H1 (cell line): ENCODE measurements around the gene ZNF530. TPM values are rescaled to one million over a fixed set of nuclear protein-coding genes. Genes with fewer than 3 reads are reported as not detected.

Source experiments
- CTCF ChIA-PET: fragments of 300-600 bp; sonication (Branson Sonifier 250); formaldehyde crosslinking; loops from one replicate; lab custom pipeline; 2021; ENCODE audit not compliant: partially characterized antibody; lab: Charles Lee
- POLR2A ChIA-PET: fragments of 300-600 bp; sonication (Branson Sonifier 250); formaldehyde crosslinking; loops from one replicate; lab custom pipeline; 2021; ENCODE audit warnings: inconsistent platforms; ENCODE audit not compliant: partially characterized antibody; lab: Charles Lee
- DNase-seq, 2 experiments: peaks; one replicate each; pipeline versions ENCODE4 v3.0.0 to v3.0.0-alpha.2; 2010 to 2022; ENCODE audit warnings: low spot score in 2 of 2, low read depth in 1 of 2, mixed read lengths in 1 of 2
- FAIRE-seq: peaks from 2 replicates; lab custom pipeline; 2011; peaks lifted over from hg19 to GRCh38; lab: Jason Lieb, UNC
- H2AFZ ChIP-seq: 2 replicates; pipeline ENCODE4 v1.8.1; 2012; ENCODE audit warnings: low read length, inconsistent platforms
- H2AK5ac ChIP-seq: 2 replicates; pipeline ENCODE4 v1.6.1; 2013; ENCODE audit warnings: low read depth, low read length
- H2BK120ac ChIP-seq: replicated peaks from 2 replicates; pipeline ENCODE3; 2013; ENCODE audit warnings: low read depth, low read length, inconsistent platforms
- H2BK12ac ChIP-seq: 2 replicates; pipeline ENCODE4 v1.6.1; 2013; ENCODE audit warnings: low read depth, low read length
- H2BK15ac ChIP-seq: 2 replicates; pipeline ENCODE4 v1.6.1; 2013; ENCODE audit warnings: low read length
- H2BK20ac ChIP-seq: 2 replicates; pipeline ENCODE4 v1.6.1; 2013; ENCODE audit warnings: low read length
- H2BK5ac ChIP-seq: 2 replicates; pipeline ENCODE4 v1.6.1; 2013; ENCODE audit warnings: low read depth, low read length
- H3K14ac ChIP-seq: 2 replicates; pipeline ENCODE4 v1.6.1; 2013; ENCODE audit warnings: inconsistent platforms; ENCODE audit not compliant: insufficient read length
- H3K18ac ChIP-seq: 2 replicates; pipeline ENCODE4 v1.6.1; 2013; ENCODE audit warnings: low read length; ENCODE audit errors: extremely low read depth
- H3K23ac ChIP-seq: 2 replicates; pipeline ENCODE4 v1.6.1; 2013; ENCODE audit warnings: inconsistent platforms; ENCODE audit not compliant: insufficient read length
- H3K23me2 ChIP-seq: 2 replicates; pipeline ENCODE4 v1.6.1; 2013; ENCODE audit warnings: low read depth, low read length
- H3K27ac ChIP-seq: 2 replicates; pipeline ENCODE4 v1.6.1; 2011; ENCODE audit warnings: low read depth, low read length, inconsistent platforms
- H3K27me3 ChIP-seq, 4 experiments: replicated peaks in 1 of 4; 1 replicate in 1 of 4; 2 replicates in 3 of 4; pipeline versions ENCODE4 v1.6.1 to v1.8.1; 2011 to 2013; ENCODE audit warnings: low read length in 3 of 4, mild to moderate bottlenecking in 3 of 4, inconsistent platforms in 2 of 4, mixed read lengths in 2 of 4, moderate library complexity in 1 of 4; ENCODE audit not compliant: control insufficient read depth in 3 of 4, insufficient read depth in 3 of 4; ENCODE audit errors: extremely low read depth in 1 of 4
- H3K36me3 ChIP-seq, 4 experiments: 2 replicates each; pipeline versions ENCODE4 v1.6.1 to v1.8.1; 2011 to 2013; ENCODE audit warnings: mild to moderate bottlenecking in 4 of 4, low read length in 3 of 4, moderate library complexity in 2 of 4, control low read depth in 1 of 4, inconsistent platforms in 1 of 4; ENCODE audit not compliant: insufficient read depth in 4 of 4, control insufficient read depth in 2 of 4
- H3K4ac ChIP-seq: replicated peaks from 2 replicates; pipeline ENCODE3; 2013; ENCODE audit warnings: low read length, low read depth, mixed read lengths, inconsistent platforms; ENCODE audit not compliant: insufficient read length
- H3K4me1 ChIP-seq, 4 experiments: replicated peaks in 1 of 4; 1 replicate in 1 of 4; 2 replicates in 3 of 4; pipeline versions ENCODE4 v1.6.1 to v1.8.1; 2011 to 2013; ENCODE audit warnings: low read length in 3 of 4, inconsistent platforms in 2 of 4, mixed read lengths in 1 of 4; ENCODE audit not compliant: insufficient read depth in 4 of 4, control insufficient read depth in 3 of 4
- H3K4me2 ChIP-seq, 2 experiments: 2 replicates each; pipeline versions ENCODE4 v1.6.1 to v1.8.1; 2011 to 2013; ENCODE audit warnings: low read depth in 2 of 2, low read length in 2 of 2, control low read depth in 1 of 2, inconsistent platforms in 1 of 2, mild to moderate bottlenecking in 1 of 2; ENCODE audit not compliant: insufficient read depth in 1 of 2
- H3K4me3 ChIP-seq, 4 experiments: fragments of 200-600, 300-600 bp in 1 of 4; sonication (generic), shearing (Covaris generic), sonication (Bioruptor Twin) in 1 of 4; 2 replicates each; pipeline versions ENCODE4 v1.5.1 to v1.8.1; 2011 to 2016; ENCODE audit warnings: low read length in 4 of 4, low read depth in 3 of 4, control low read depth in 2 of 4, inconsistent platforms in 2 of 4, mild to moderate bottlenecking in 2 of 4, mixed read lengths in 1 of 4, moderate library complexity in 1 of 4; ENCODE audit not compliant: insufficient read depth in 2 of 4; ENCODE audit errors: extremely low read depth in 1 of 4
- H3K56ac ChIP-seq: replicated peaks from 2 replicates; pipeline ENCODE3; 2013; ENCODE audit warnings: low read depth, mild to moderate bottlenecking, mixed read lengths, low read length, inconsistent platforms; ENCODE audit not compliant: insufficient read length
- H3K79me1 ChIP-seq: 2 replicates; pipeline ENCODE4 v1.6.1; 2013; ENCODE audit warnings: low read depth, low read length, control low read depth
- H3K79me2 ChIP-seq, 2 experiments: 2 replicates each; pipeline versions ENCODE4 v1.6.1 to v1.8.1; 2012 to 2013; ENCODE audit warnings: low read length in 2 of 2, mild to moderate bottlenecking in 2 of 2, inconsistent platforms in 1 of 2; ENCODE audit not compliant: insufficient read depth in 2 of 2, control insufficient read depth in 1 of 2
- H3K9ac ChIP-seq, 4 experiments: replicated peaks in 1 of 4; 1 replicate in 1 of 4; 2 replicates in 3 of 4; pipeline versions ENCODE4 v1.6.1 to v1.8.1; 2011 to 2013; ENCODE audit warnings: low read depth in 3 of 4, low read length in 3 of 4, control low read depth in 2 of 4, mild to moderate bottlenecking in 2 of 4, moderate library complexity in 2 of 4, inconsistent platforms in 1 of 4; ENCODE audit errors: extremely low read depth in 1 of 4
- H3K9me3 ChIP-seq, 2 experiments: 2 replicates each; pipeline versions ENCODE4 v1.6.1 to v1.8.1; 2012 to 2013; ENCODE audit warnings: mild to moderate bottlenecking in 2 of 2, moderate library complexity in 2 of 2, control low read depth in 1 of 2, inconsistent platforms in 1 of 2, low read depth in 1 of 2, low read length in 1 of 2, mixed read lengths in 1 of 2; ENCODE audit not compliant: insufficient read depth in 2 of 2
- H4K20me1 ChIP-seq, 2 experiments: replicated peaks in 1 of 2; 2 replicates each; pipeline versions ENCODE3 to v1.8.1; 2011 to 2013; ENCODE audit warnings: inconsistent platforms in 2 of 2, low read length in 2 of 2, mild to moderate bottlenecking in 1 of 2; ENCODE audit not compliant: insufficient read depth in 2 of 2, control insufficient read depth in 1 of 2
- H4K5ac ChIP-seq: 2 replicates; pipeline ENCODE4 v1.6.1; 2013; ENCODE audit warnings: low read length, low read depth, mixed read lengths, inconsistent platforms; ENCODE audit not compliant: insufficient read length
- H4K8ac ChIP-seq: 2 replicates; pipeline ENCODE4 v1.8.0; 2013; ENCODE audit warnings: mild to moderate bottlenecking, moderate library complexity, low read length, inconsistent platforms; ENCODE audit not compliant: insufficient read depth; ENCODE audit errors: extremely low read depth
- H4K91ac ChIP-seq: replicated peaks from 2 replicates; pipeline ENCODE3; 2013; ENCODE audit warnings: low read length, mixed read lengths, inconsistent platforms; ENCODE audit not compliant: insufficient read length
- RAD21 ChIP-seq, 2 experiments: IDR thresholded peaks in 1 of 2; conservative IDR thresholded peaks in 1 of 2; 2 replicates each; pipeline ENCODE4 v1.6.1; 2011; ENCODE audit warnings: low read depth in 2 of 2, low read length in 2 of 2, improper control_type of control experiment in 1 of 2, inconsistent platforms in 1 of 2, mild to moderate bottlenecking in 1 of 2, moderate library complexity in 1 of 2
- RFX5 ChIP-seq: IDR thresholded peaks from 2 replicates; pipeline ENCODE4 v1.6.1; 2011; ENCODE audit warnings: low read depth, low read length, improper control_type of control experiment, borderline replicate concordance
- WGBS, 2 experiments: shearing (Covaris generic) in 1 of 2; methylation state at CpG; one replicate each; pipeline versions ENCODE4 v1.1.6 to v1.1.7; 2013 to 2015; ENCODE audit warnings: low lambda C conversion rate in 2 of 2, mixed read lengths in 2 of 2, inconsistent platforms in 1 of 2, low coverage in 1 of 2, missing lambda C conversion rate in 1 of 2; ENCODE audit not compliant: insufficient replicate concordance in 2 of 2, insufficient coverage in 1 of 2, insufficient read length in 1 of 2; ENCODE audit errors: extremely low coverage in 1 of 2, missing lambda C conversion rate in 1 of 2; 5-methylcytosine and 5-hydroxymethylcytosine counted together
- polyA plus RNA-seq, 7 experiments: library from polyadenylated mRNA; depleted of rRNA in 3 of 7; stranded (reverse) in 5 of 7; unstranded in 2 of 7; fragments of >200 nt in 5 of 7; fragments of 200-250 nt in 2 of 7; gene quantifications; 1 replicate in 5 of 7; 2 replicates in 1 of 7; 4 replicates in 1 of 7; pipeline versions ENCODE4 v1.2.1 to v1.2.3, GENCODE V29; 2011 to 2013; ENCODE audit warnings: missing spikeins in 2 of 7, mixed read lengths in 2 of 7
- total RNA-seq: library from RNA; stranded (reverse); fragmentation: NEBNext Ultra II Directional; extraction: Animal tissue kit (Norgen Biotek cat#: 25700); gene quantifications from 2 replicates; pipeline ENCODE4 v1.2.1, GENCODE V29; 2021

ZNF530 gene
- total and polyA plus RNA-seq, 2 of the 8 experiments (the other 6 are each of a cell fraction or from before 2014, with no cell fraction given) = 4.2 to 9.3 TPM

DNA sequence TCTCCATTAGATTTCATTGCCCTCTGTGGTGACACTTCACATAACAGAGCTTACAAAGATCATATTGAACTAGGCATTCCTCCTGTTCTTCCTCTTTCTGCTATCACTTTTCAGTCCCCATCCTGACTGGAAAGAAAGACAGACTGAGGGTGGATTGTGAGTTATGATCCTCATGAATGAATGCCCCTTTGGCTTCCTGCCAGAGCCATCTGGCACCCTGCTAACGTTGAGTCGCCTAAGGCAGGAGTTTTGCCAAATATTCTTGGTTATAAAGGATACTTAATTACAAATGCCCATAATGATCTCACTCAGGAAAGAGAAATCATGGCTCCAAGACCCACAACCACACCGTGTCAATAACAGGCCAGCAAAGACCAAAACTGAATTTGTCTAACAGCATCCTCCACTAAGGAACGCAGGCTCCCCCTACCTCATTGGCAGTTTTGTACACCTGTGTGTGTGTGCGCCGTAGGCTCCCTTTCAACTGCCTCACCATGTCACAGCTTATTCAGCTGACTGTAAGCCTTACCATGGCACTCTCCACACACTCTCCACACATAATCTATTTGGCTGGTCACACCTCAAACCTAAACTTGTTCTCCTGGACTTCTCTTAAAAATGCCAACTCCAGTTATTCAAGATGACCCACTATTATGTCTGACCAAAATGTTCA is 48.8 kb downstream of the ZNF530 start:
- H3K79me2 ChIP-seq = no peaks in the 10 kb centered on the region
- H2BK12ac ChIP-seq = no peak overlapping the region
- H3K4ac ChIP-seq = no peak overlapping the region
- no peak overlapping the region for H2BK120ac ChIP-seq
- 91% methylated on average over 6 of the region's 6 CpGs; no CpG with 5 or more reads in 1 of the 2 experiments for WGBS, 2 experiments
- no peaks in the 10 kb centered on the region; the same call in 1 of the 2 replicates for H3K23me2 ChIP-seq
- H3K79me1 ChIP-seq = no peaks in the 10 kb centered on the region
- no peak overlapping the region for H2BK20ac ChIP-seq
- H3K4me3 ChIP-seq = no peak overlapping the region
- no peak overlapping the region for H3K4me2 ChIP-seq
- H3K4me1 ChIP-seq = peaks cover 0 to 2% (median 0%) of the 10 kb centered on the region in 4 experiments; a peak in 1 of 7 replicates
- H3K9me3 ChIP-seq = no peaks in the 10 kb centered on the region
- no peak overlapping the region for H4K5ac ChIP-seq
- no peak overlapping the region for H2AK5ac ChIP-seq
- H4K20me1 ChIP-seq = no peaks in the 10 kb centered on the region
- CTCF ChIA-PET = interaction anchor here (0.9 kb wide), 1 partner anchor 15 kb away, joined by 4 read pairs; the partner anchor contains the start of gene ZNF211
- no peak overlapping the region for H3K27ac ChIP-seq
- H2BK5ac ChIP-seq = no peak overlapping the region
- H3K56ac ChIP-seq = no peak overlapping the region
- H4K8ac ChIP-seq = no peak overlapping the region
- H4K91ac ChIP-seq = no peak overlapping the region
- H3K14ac ChIP-seq = no peak overlapping the region
- no peak overlapping the region for H2AFZ ChIP-seq
- H3K23ac ChIP-seq = no peak overlapping the region
- POLR2A ChIA-PET = interaction anchor here (1.0 to 2.2 kb wide), 3 partner anchors 16 to 32 kb away, joined by 3 to 5 read pairs (median 3); partner anchors contain the start of gene ZNF211
- no peak overlapping the region for H3K18ac ChIP-seq
- H3K27me3 ChIP-seq = no peaks in the 10 kb centered on the region
- H3K9ac ChIP-seq = no peak overlapping the region
- no peaks in the 10 kb centered on the region for H3K36me3 ChIP-seq
- FAIRE-seq = no peak
- no peak overlapping the region for H2BK15ac ChIP-seq
- DNase-seq = peak in 1 of 2 experiments; percentile 14
- TF ChIP-seq RAD21 (IDR thresholded peaks at IDR 0.05 in 1 of 2, conservative IDR thresholded peaks at IDR 0.05 in 1 of 2; ENCODE audit: low read depth in 2 of 2, low read length in 2 of 2) (0 out of 4 replicates have a peak, but pooled peaks of 1 of the 2 experiments have one; percentile 7), RFX5 (no peak)
